Lung (tissue), 12 donors: ENCODE data around the gene SLC25A42. TPM values are rescaled to one million over a fixed set of nuclear protein-coding genes. Genes with fewer than 3 reads are reported as not detected.

ENCODE experiments used
- ATAC-seq: fragments of 200-7000 bp; cut with Tn5 transposase; one replicate; pipeline ENCODE4 v1.9.1; 2020; ENCODE audit warnings: moderate number of reproducible peaks; ENCODE audit not compliant: insufficient read depth, low FRiP score
- DNase-seq, 3 donors: peaks; one replicate each; pipeline ENCODE4 v3.0.0-alpha.2; 2013 to 2017
- H3K27ac ChIP-seq, 2 donors: one replicate each; pipeline ENCODE4 v1.5.1; 2013; ENCODE audit warnings: mild to moderate bottlenecking in 2 of 2, moderate library complexity in 2 of 2, control low read depth in 1 of 2, inconsistent platforms in 1 of 2, low read depth in 1 of 2, low read length in 1 of 2
- H3K27me3 ChIP-seq, 3 donors: one replicate each; pipeline ENCODE4 v1.5.1; 2013; ENCODE audit warnings: low read length in 2 of 3; ENCODE audit not compliant: control insufficient read depth in 3 of 3, insufficient read depth in 3 of 3
- H3K36me3 ChIP-seq, 4 donors: one replicate each; pipeline ENCODE4 v1.5.1; 2013; ENCODE audit warnings: low read length in 4 of 4, mild to moderate bottlenecking in 1 of 4, moderate library complexity in 1 of 4; ENCODE audit not compliant: control insufficient read depth in 4 of 4, insufficient read depth in 4 of 4
- H3K4me1 ChIP-seq, 5 donors: one replicate each; pipeline ENCODE4 v1.5.1; 2013; ENCODE audit warnings: low read length in 5 of 5, mild to moderate bottlenecking in 2 of 5, moderate library complexity in 1 of 5; ENCODE audit not compliant: control insufficient read depth in 5 of 5, insufficient read depth in 5 of 5
- H3K4me3 ChIP-seq: one replicate; pipeline ENCODE4 v1.5.1; 2013; ENCODE audit warnings: mild to moderate bottlenecking, control low read depth, moderate library complexity
- H3K9ac ChIP-seq, 2 donors: one replicate each; pipeline ENCODE4 v1.5.1; 2013; ENCODE audit warnings: low read length in 2 of 2, control low read depth in 1 of 2; ENCODE audit not compliant: insufficient read depth in 1 of 2
- H3K9me3 ChIP-seq, 4 donors: one replicate each; pipeline ENCODE4 v1.5.1; 2013; ENCODE audit warnings: low read length in 3 of 4, mild to moderate bottlenecking in 1 of 4, moderate library complexity in 1 of 4; ENCODE audit not compliant: control insufficient read depth in 4 of 4, insufficient read depth in 3 of 4
- CTCF ChIP-seq: IDR thresholded peaks from 2 replicates; pipeline ENCODE4 v1.5.1; 2012; ENCODE audit warnings: mild to moderate bottlenecking; ENCODE audit errors: control extremely low read depth, extremely low read depth
- WGBS, 2 donors: extraction: QIAGEN DNeasy Blood & Tissue Kit; methylation state at CpG; one replicate each; pipeline ENCODE4 v1.1.7; 2013; 5-methylcytosine and 5-hydroxymethylcytosine counted together
- polyA plus RNA-seq, 2 donors: library from polyadenylated mRNA; stranded (reverse); fragments of 200-250 nt; gene quantifications; one replicate each; pipeline ENCODE4 v1.2.1, GENCODE V29; 2013
- total RNA-seq, 2 donors: library from RNA; depleted of rRNA in 1 of 2; stranded (reverse); fragments of >200 nt in 1 of 2; gene quantifications; one replicate each; pipeline ENCODE4 v1.2.1, GENCODE V29; 2014 to 2021
- donor health status: control.
- donor health status: control.
- donor health status: Bipolar disorder and iron deficiency.
- donor health status: healthy.
- donor health status: DM: yes; HTN: yes; CAD: no.

SLC25A42 gene
- total and polyA plus RNA-seq, 4 donors, result 5.8 to 10.1 (median 7.0) TPM

- WGBS, 2 donors, result 83 to 86% methylated on average over 9 of the region's 9 CpGs
- H3K36me3 ChIP-seq, result peaks cover 16 to 56% (median 30%) of the 10 kb centered on the region in 4 donors
- ATAC-seq, result no peak
These were observed 7.0 kb upstream of the SLC25A42 start for GRCh38 chr19:19056636-19057275.

DNA sequence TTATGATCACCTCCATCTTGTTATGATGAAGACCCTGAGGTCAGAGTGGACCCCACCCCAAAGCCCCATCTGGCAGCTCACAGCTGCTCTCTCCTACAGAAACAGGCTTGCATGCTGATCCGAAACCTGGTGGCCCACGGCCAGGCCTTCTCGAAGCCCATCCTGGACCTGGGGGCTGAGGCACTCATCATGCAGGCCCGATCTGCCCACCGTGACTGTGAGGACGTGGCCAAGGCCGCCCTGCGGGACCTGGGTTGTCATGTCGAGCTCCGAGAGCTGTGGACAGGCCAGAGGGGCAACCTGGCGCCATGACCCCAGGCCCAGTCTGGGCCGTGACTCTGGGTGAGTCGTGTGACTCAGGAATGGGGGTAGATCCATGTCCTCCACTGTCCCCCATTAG is 6.5 kb upstream of the SLC25A42 start:
- H3K4me1 ChIP-seq, result no peaks in the 10 kb centered on the region
- TF ChIP-seq CTCF, result no peak
- H3K9ac ChIP-seq, result no peak overlapping the region
- H3K36me3 ChIP-seq, result peaks cover 16 to 51% (median 26%) of the 10 kb centered on the region in 4 donors
- H3K9me3 ChIP-seq, result no peaks in the 10 kb centered on the region
- H3K4me3 ChIP-seq, result no peak overlapping the region
- H3K27ac ChIP-seq, result no peak overlapping the region
- DNase-seq (no peak), ATAC-seq (no peak)
- H3K27me3 ChIP-seq, result no peaks in the 10 kb centered on the region
- WGBS, 2 donors, result 95% methylated on average over 13 of the region's 13 CpGs

More at GRCh38 chr19:19056636-19057275, 7.0 kb upstream of the SLC25A42 start:
- Histone ChIP-seq H3K4me1 (no peaks in the 10 kb centered on the region), H3K4me3 (no peak overlapping the region), H3K27ac (no peak overlapping the region), H3K9me3 (no peaks in the 10 kb centered on the region), H3K27me3 (no peaks in the 10 kb centered on the region), H3K9ac (no peak overlapping the region)
- no peak for TF ChIP-seq CTCF
- DNase-seq, result no peak

DNA sequence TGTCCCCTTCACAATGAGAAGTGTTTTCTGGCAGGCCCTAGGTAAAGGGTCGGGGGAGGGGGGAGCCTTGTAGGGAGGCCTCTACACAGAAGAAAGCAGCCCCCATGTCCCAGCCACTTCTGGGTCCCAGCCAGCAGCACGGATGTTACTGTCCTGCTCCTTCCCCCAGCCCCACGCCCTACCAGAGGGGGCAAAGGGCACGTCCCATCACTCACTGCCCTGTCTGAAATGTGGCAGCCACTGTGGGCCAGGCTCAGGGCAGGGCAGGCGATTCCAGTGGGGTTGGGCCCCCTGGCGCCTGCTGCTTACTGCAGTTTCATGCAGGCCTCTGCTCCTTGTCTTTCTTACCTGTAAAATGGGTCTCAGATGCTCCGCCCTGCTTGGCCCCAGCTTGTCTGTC is 6.1 kb upstream of the SLC25A42 start:
- H3K4me1 ChIP-seq, result no peaks in the 10 kb centered on the region
- no peak for DNase-seq
- H3K9ac ChIP-seq, result no peak overlapping the region
- whole genome bisulfite sequencing, 2 donors, result 92 to 93% methylated on average over 7 of the region's 7 CpGs
- no peak for ATAC-seq
- H3K9me3 ChIP-seq, result no peaks in the 10 kb centered on the region
- no peak overlapping the region for H3K4me3 ChIP-seq
- H3K27me3 ChIP-seq, result no peaks in the 10 kb centered on the region
- TF ChIP-seq CTCF, result no peak
- H3K27ac ChIP-seq, result no peak overlapping the region
- H3K36me3 ChIP-seq, result peaks cover 13 to 47% (median 24%) of the 10 kb centered on the region in 4 donors
